Nephron progenitor cell (in vitro differentiated cells): ENCODE data around the gene TM4SF20.

ENCODE experiments used
- DNase-seq: peaks from one replicate; pipeline ENCODE4 v3.0.0; 2021
- H3K27ac Mint-ChIP-seq: 2 replicates; pipeline ENCODE4 v1.8.0; 2021; ENCODE audit warnings: mild to moderate bottlenecking, moderate library complexity, mixed read lengths
- H3K27me3 Mint-ChIP-seq: 2 replicates; pipeline ENCODE4 v1.8.0; 2021; ENCODE audit warnings: mild to moderate bottlenecking, low read depth, mixed read lengths; ENCODE audit not compliant: poor library complexity
- H3K36me3 Mint-ChIP-seq: 2 replicates; pipeline ENCODE4 v1.8.0; 2021; ENCODE audit warnings: low read depth, mixed read lengths
- H3K4me1 Mint-ChIP-seq: 2 replicates; pipeline ENCODE4 v1.8.0; 2021; ENCODE audit warnings: mixed read lengths
- H3K4me3 Mint-ChIP-seq: 2 replicates; pipeline ENCODE4 v1.8.0; 2021; ENCODE audit warnings: mild to moderate bottlenecking, moderate library complexity, mixed read lengths
- H3K9me3 Mint-ChIP-seq: 2 replicates; pipeline ENCODE4 v1.8.0; 2021; ENCODE audit warnings: mild to moderate bottlenecking, moderate library complexity, mixed read lengths
- CTCF ChIP-seq: fragments of 200-600 bp; sonication (generic); IDR thresholded peaks from 2 replicates; pipeline ENCODE4 v1.5.0; 2021; ENCODE audit warnings: antibody characterized with exemption

The TM4SF20 gene

GRCh38 chr2:227411320-227411989, 32.3 kb upstream of the TM4SF20 start:
- H3K27me3 Mint-ChIP-seq = no peaks in the 10 kb centered on the region
- H3K4me3 Mint-ChIP-seq = no peak overlapping the region
- no peaks in the 10 kb centered on the region for H3K9me3 Mint-ChIP-seq
- no peaks in the 10 kb centered on the region for H3K36me3 Mint-ChIP-seq
- no peak for TF ChIP-seq CTCF
- H3K27ac Mint-ChIP-seq = no peak overlapping the region
- peaks cover 11% of the 10 kb centered on the region for H3K4me1 Mint-ChIP-seq
- DNase-seq = no peak

- no peak for TF ChIP-seq CTCF
- no peaks in the 10 kb centered on the region for H3K9me3 Mint-ChIP-seq
Measured at GRCh38 chr2:227410191-227410590, 31.1 kb upstream of the TM4SF20 start.

GRCh38 chr2:227407591-227408151, 28.6 kb upstream of the TM4SF20 start:
- Mint-ChIP-seq H3K4me3 (no peak overlapping the region), H3K36me3 (no peaks in the 10 kb centered on the region), H3K4me1 (peaks cover 17% of the 10 kb centered on the region), H3K27ac (no peak overlapping the region), H3K27me3 (no peaks in the 10 kb centered on the region), H3K9me3 (no peaks in the 10 kb centered on the region)
- no peak for TF ChIP-seq CTCF
- DNase-seq = no peak

More at GRCh38 chr2:227410191-227410590, 31.1 kb upstream of the TM4SF20 start:
- Mint-ChIP-seq H3K4me3 (no peak overlapping the region), H3K4me1 (peaks cover 17% of the 10 kb centered on the region), H3K36me3 (no peaks in the 10 kb centered on the region), H3K27ac (no peak overlapping the region), H3K27me3 (no peaks in the 10 kb centered on the region)
- DNase-seq = no peak

GRCh38 chr2:227406177-227407031, 27.3 kb upstream of the TM4SF20 start:
- no peak overlapping the region for H3K27ac Mint-ChIP-seq
- no peak overlapping the region for H3K4me3 Mint-ChIP-seq
- H3K27me3 Mint-ChIP-seq = peaks cover 9% of the 10 kb centered on the region
- peak; percentile 29 for DNase-seq
- H3K36me3 Mint-ChIP-seq = no peaks in the 10 kb centered on the region
- TF ChIP-seq CTCF = peak; percentile 51
- peaks cover 17% of the 10 kb centered on the region for H3K4me1 Mint-ChIP-seq
- H3K9me3 Mint-ChIP-seq = peaks cover 3% of the 10 kb centered on the region

- Mint-ChIP-seq H3K9me3 (peaks cover 3% of the 10 kb centered on the region), H3K4me3 (no peak overlapping the region), H3K27ac (no peak overlapping the region), H3K4me1 (peaks cover 17% of the 10 kb centered on the region), H3K27me3 (peaks cover 10% of the 10 kb centered on the region), H3K36me3 (no peaks in the 10 kb centered on the region)
- DNase-seq = no peak
- TF ChIP-seq CTCF = no peak
Measured at GRCh38 chr2:227404585-227405271, 25.6 kb upstream of the TM4SF20 start.
